Ascending aorta (tissue), 2 donors: Measurements from ENCODE around the gene SYNPO2. TPM values are rescaled to one million over a fixed set of nuclear protein-coding genes. Genes with fewer than 3 reads are reported as not detected.
A peak's percentile ranks its signal among the peaks of the same experiment; 100 is the strongest.

Experiments used
- DNase-seq, 2 donors: peaks; one replicate each; pipeline ENCODE4 v3.0.0-alpha.2; 2019; ENCODE audit warnings: low spot score in 2 of 2
- H3K27ac ChIP-seq, 2 donors: fragments of 200-600 bp; sonication (generic); one replicate each; pipeline ENCODE4 v1.5.1; 2016 to 2017; ENCODE audit warnings: mild to moderate bottlenecking in 1 of 2
- H3K27me3 ChIP-seq: fragments of 200-600 bp; sonication (generic); one replicate; pipeline ENCODE4 v1.5.1; 2017
- H3K36me3 ChIP-seq, 2 donors: fragments of 200-600 bp; sonication (generic); one replicate each; pipeline ENCODE4 v1.5.1; 2016
- H3K4me1 ChIP-seq, 2 donors: fragments of 200-600 bp; sonication (generic); one replicate each; pipeline ENCODE4 v1.5.1; 2016 to 2017; ENCODE audit warnings: mild to moderate bottlenecking in 1 of 2
- H3K4me3 ChIP-seq, 2 donors: fragments of 200-600 bp; sonication (generic); one replicate each; pipeline ENCODE4 v1.5.1; 2016 to 2017; ENCODE audit warnings: mild to moderate bottlenecking in 1 of 2
- H3K9me3 ChIP-seq, 2 donors: fragments of 200-600 bp; sonication (generic); one replicate each; pipeline ENCODE4 v1.5.1; 2016
- intact Hi-C: fragments of 100-400 bp; cut with DNase I; formaldehyde crosslinking; loops from one replicate; pipeline ENCODE4 v1.15.1; 2023
- total RNA-seq: library from RNA; depleted of rRNA; stranded (reverse); fragments of >200 nt; gene quantifications from one replicate; pipeline ENCODE4 v1.1.0, GENCODE V29; 2016
- TF ChIP-seq, protein P1 (sequence below), 3 experiments: fragments of 200-600 bp in 2 of 3; fragments of 450-650 bp in 1 of 3; sonication (generic) in 2 of 3; IDR thresholded peaks; one replicate each; pipeline ENCODE4 v1.5.1; 2016 to 2019; ENCODE audit warnings: antibody characterized with exemption in 3 of 3, mild to moderate bottlenecking in 1 of 3, moderate library complexity in 1 of 3

SYNPO2 gene
- total RNA-seq, 1 donor from 2014 or later = 178 TPM

DNA sequence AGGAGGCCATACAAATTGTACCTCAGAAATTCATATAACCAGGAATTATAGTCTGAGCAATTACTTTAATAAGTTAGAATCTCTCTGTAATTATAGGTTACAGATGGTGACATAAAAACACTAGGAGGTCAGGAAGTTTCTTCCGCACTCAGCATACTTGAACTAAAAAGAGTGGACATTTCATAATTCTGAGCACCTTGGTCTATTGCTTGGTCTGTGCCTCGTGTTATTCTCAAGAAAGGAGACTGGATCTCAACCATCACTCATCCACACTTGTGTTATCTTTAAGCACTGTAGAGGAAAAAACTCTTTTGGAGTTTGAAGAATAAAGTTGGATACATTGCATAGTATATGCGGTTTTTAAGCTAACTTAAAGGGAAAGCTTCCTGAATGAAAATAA is 91.1 kb downstream of the SYNPO2 start:
- H3K4me1 ChIP-seq = peaks cover 28 to 58% of the 10 kb centered on the region in 2 donors
- no peaks in the 10 kb centered on the region for H3K27me3 ChIP-seq
- no peaks in the 10 kb centered on the region for H3K9me3 ChIP-seq
- H3K36me3 ChIP-seq = no peaks in the 10 kb centered on the region
- DNase-seq = no peak
- TF ChIP-seq, protein P1, sequence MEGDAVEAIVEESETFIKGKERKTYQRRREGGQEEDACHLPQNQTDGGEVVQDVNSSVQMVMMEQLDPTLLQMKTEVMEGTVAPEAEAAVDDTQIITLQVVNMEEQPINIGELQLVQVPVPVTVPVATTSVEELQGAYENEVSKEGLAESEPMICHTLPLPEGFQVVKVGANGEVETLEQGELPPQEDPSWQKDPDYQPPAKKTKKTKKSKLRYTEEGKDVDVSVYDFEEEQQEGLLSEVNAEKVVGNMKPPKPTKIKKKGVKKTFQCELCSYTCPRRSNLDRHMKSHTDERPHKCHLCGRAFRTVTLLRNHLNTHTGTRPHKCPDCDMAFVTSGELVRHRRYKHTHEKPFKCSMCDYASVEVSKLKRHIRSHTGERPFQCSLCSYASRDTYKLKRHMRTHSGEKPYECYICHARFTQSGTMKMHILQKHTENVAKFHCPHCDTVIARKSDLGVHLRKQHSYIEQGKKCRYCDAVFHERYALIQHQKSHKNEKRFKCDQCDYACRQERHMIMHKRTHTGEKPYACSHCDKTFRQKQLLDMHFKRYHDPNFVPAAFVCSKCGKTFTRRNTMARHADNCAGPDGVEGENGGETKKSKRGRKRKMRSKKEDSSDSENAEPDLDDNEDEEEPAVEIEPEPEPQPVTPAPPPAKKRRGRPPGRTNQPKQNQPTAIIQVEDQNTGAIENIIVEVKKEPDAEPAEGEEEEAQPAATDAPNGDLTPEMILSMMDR (IDR thresholded peaks at IDR 0.05) = no peak
- peak overlapping the region; percentile 68 to 70 for H3K27ac ChIP-seq
- H3K4me3 ChIP-seq = no peak overlapping the region
- intact Hi-C loops = loop anchor here (5.0 to 10.0 kb wide), 4 partner anchors 158 to 1078 kb away; partner anchors contain the start of genes MYOZ2 and PDE5A

DNA sequence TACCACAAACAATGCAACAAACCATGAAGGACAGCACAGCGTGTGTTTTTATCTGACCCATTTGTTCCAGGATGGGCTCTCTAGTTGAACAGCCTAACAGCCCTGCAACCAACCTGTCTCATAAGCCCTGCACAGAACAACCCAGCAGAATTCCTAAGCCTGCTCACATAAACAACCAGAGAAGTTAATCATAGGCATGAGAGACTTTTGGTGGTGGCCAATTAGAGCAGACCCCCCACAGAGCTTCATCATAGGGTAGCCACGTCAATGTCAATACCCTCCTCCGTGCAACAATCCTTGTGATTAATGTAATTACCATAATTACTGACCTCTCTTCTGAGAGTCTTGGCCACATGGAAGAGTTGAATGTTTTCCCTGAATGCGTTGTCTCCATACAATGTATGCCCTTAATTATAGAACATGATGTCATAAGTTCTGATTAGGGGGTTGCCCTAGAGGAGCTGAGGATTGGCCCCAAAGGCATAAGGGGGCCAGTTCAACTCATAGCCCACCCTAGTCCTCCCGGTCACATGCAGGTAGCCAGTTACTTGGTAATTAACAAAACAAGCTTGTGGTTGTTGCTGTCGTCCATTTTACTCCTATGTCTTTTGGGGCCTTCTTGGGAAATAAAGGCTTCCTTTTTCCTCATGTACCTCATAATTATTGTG is 92.7 kb downstream of the SYNPO2 start:
- peak overlapping the region; percentile 68 to 70 for H3K27ac ChIP-seq
- peaks cover 29 to 61% of the 10 kb centered on the region in 2 donors for H3K4me1 ChIP-seq
- TF ChIP-seq, protein P1 (IDR thresholded peaks at IDR 0.05) = no peak
- H3K36me3 ChIP-seq = no peaks in the 10 kb centered on the region
- H3K9me3 ChIP-seq = no peaks in the 10 kb centered on the region
- DNase-seq = no peak
- H3K27me3 ChIP-seq = no peaks in the 10 kb centered on the region
- intact Hi-C loops = loop anchor here (1.0 to 10.0 kb wide), 5 partner anchors 156 to 1076 kb away; partner anchors contain the start of genes MYOZ2 and PDE5A
- H3K4me3 ChIP-seq = no peak overlapping the region

DNA sequence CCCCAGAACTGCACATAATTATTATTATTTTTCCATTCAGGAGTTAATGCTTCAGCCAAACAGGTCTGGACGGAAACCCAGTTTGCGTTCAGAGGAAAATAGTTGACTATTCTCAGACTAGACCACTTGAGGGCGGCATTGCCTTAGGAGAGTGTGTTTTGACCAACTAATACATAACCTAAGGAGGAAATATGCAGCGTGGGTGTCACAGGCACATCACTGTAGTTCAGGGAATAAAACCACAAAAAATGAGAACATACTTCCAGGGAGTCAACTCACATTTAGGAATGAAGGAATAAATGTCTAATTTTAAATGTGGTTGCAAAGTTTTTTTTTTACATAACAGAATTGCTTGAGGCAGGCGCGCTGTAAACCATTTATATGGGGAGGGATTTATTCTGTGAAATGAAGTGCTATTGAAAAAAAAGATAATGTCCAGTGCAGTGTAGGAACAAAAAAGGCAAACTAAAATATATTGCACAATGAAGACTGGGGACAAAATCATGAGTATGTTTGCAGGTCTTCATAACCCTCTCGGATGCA is 93.3 kb downstream of the SYNPO2 start:
- intact Hi-C loops = loop anchor here (1.0 to 10.0 kb wide), 6 partner anchors 57 to 1075 kb away; partner anchors contain the start of genes MYOZ2 and PDE5A
- no peak overlapping the region for H3K4me3 ChIP-seq
- DNase-seq = peak in 1 of 2 donors; percentile 89
- peak overlapping the region; percentile 95 to 96 for H3K27ac ChIP-seq
- H3K27me3 ChIP-seq = no peaks in the 10 kb centered on the region
- no peaks in the 10 kb centered on the region for H3K36me3 ChIP-seq
- H3K4me1 ChIP-seq = peaks cover 30 to 65% of the 10 kb centered on the region in 2 donors
- H3K9me3 ChIP-seq = no peaks in the 10 kb centered on the region
- TF ChIP-seq, protein P1 (IDR thresholded peaks at IDR 0.05) = peak; percentile 68 to 90 (median 82)

DNA sequence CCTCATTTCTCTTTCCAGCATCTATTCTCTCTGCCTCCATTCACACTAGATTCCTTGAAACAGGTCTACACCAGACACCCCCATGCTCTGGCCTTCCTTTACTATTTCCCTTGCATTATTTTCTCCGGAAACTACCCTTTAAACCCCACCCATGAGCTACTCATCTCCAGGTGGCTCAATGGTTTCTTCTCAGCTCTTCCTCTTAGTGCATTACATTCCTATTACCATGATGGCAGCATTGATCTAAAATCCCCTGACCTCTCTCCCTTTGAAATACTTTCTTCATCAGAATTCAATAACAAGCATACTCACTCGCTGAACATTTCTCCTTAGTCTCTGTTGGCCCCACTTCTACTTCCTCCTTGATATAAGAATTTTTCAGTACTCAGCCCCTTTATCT is 94.6 kb downstream of the SYNPO2 start:
- Histone ChIP-seq H3K27me3 (no peaks in the 10 kb centered on the region), H3K4me1 (peaks cover 30 to 74% of the 10 kb centered on the region in 2 donors), H3K4me3 (no peak overlapping the region), H3K36me3 (no peaks in the 10 kb centered on the region), H3K27ac (peak overlapping the region; percentile 95 to 96), H3K9me3 (no peaks in the 10 kb centered on the region)
- no peak for DNase-seq
- intact Hi-C loops = loop anchor here (1.0 to 10.0 kb wide), 6 partner anchors 56 to 1074 kb away; partner anchors contain the start of genes MYOZ2 and PDE5A
- TF ChIP-seq, protein P1 (IDR thresholded peaks at IDR 0.05) = no peak

DNA sequence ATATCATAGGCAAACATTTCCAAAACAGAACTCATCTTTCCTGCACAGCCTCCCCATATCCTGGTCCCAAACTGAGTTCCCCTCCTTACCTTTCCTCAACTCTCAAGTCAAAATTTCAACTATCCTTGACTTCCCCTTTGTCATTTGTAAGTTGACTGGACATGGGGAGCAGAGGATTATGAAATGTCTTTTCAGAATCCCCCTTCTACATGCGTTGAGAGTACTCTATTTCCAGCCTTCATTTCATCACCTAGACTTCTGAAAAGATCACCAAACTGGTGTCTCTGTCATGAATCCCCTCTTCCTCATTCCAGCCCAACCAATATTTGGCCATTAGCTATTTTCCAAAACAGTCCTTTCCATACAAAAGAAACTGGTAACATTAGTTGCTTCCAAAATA is 95.2 kb downstream of the SYNPO2 start:
- Histone ChIP-seq H3K4me1 (peaks cover 35 to 79% of the 10 kb centered on the region in 2 donors), H3K9me3 (no peaks in the 10 kb centered on the region), H3K36me3 (no peaks in the 10 kb centered on the region), H3K4me3 (no peak overlapping the region), H3K27ac (peak overlapping the region; percentile 95 to 96), H3K27me3 (no peaks in the 10 kb centered on the region)
- intact Hi-C loops = loop anchor here (1.0 to 10.0 kb wide), 6 partner anchors 55 to 1073 kb away; partner anchors contain the start of genes MYOZ2 and PDE5A
- no peak for DNase-seq
- TF ChIP-seq, protein P1 (IDR thresholded peaks at IDR 0.05) = no peak
